Astrocyte (in vitro differentiated cells and primary cell): ENCODE results near the gene CCDC34. TPM values are rescaled to one million over a fixed set of nuclear protein-coding genes. Genes with fewer than 3 reads are reported as not detected.
"Not testable (repeated sequence)": the region's sequence is repeated elsewhere in the genome, so short reads cannot be mapped to it uniquely, and the experiment has no call there.

Source experiments
- DNase-seq: peaks from one replicate; pipeline ENCODE4 v3.0.0-alpha.2; 2010; ENCODE audit warnings: low read depth
- FAIRE-seq: peaks from 2 replicates; lab custom pipeline; 2011; peaks lifted over from hg19 to GRCh38; lab: Jason Lieb, UNC
- H2AFZ ChIP-seq: 2 replicates; pipeline ENCODE4 v1.6.0; 2012; ENCODE audit warnings: low read depth, low read length, inconsistent platforms
- H3K27ac ChIP-seq: 2 replicates; pipeline ENCODE4 v1.5.1; 2011; ENCODE audit warnings: low read depth, low read length, inconsistent platforms
- H3K27me3 ChIP-seq: 2 replicates; pipeline ENCODE4 v1.6.0; 2011; ENCODE audit warnings: low read length, inconsistent platforms; ENCODE audit not compliant: insufficient read depth
- H3K36me3 ChIP-seq: 2 replicates; pipeline ENCODE4 v1.5.1; 2011; ENCODE audit warnings: low read length, inconsistent platforms; ENCODE audit not compliant: insufficient read depth
- H3K4me1 ChIP-seq: 2 replicates; pipeline ENCODE4 v1.5.1; 2011; ENCODE audit warnings: low read length, inconsistent platforms; ENCODE audit not compliant: insufficient read depth
- H3K4me2 ChIP-seq: 2 replicates; pipeline ENCODE4 v1.6.0; 2012; ENCODE audit warnings: low read length, inconsistent platforms
- H3K4me3 ChIP-seq: 2 replicates; pipeline ENCODE4 v1.5.1; 2011; ENCODE audit warnings: low read depth, mild to moderate bottlenecking, low read length, inconsistent platforms; ENCODE audit not compliant: insufficient read depth
- H3K79me2 ChIP-seq: 2 replicates; pipeline ENCODE4 v1.6.0; 2012; ENCODE audit warnings: mild to moderate bottlenecking, low read length, inconsistent platforms; ENCODE audit not compliant: insufficient read depth
- H3K9ac ChIP-seq: 2 replicates; pipeline ENCODE4 v1.6.0; 2012; ENCODE audit warnings: mild to moderate bottlenecking, low read length, inconsistent platforms
- H3K9me3 ChIP-seq: 2 replicates; pipeline ENCODE4 v1.5.1; 2012; ENCODE audit warnings: low read depth, mild to moderate bottlenecking, low read length, inconsistent platforms; ENCODE audit not compliant: insufficient read depth
- H4K20me1 ChIP-seq: 2 replicates; pipeline ENCODE4 v1.6.0; 2012; ENCODE audit warnings: low read length, inconsistent platforms; ENCODE audit not compliant: insufficient read depth
- H3K27ac Mint-ChIP-seq: one replicate; pipeline ENCODE4 v1.8.0; 2021; ENCODE audit warnings: mild to moderate bottlenecking, mixed read lengths; ENCODE audit not compliant: unreplicated experiment
- H3K27me3 Mint-ChIP-seq: one replicate; pipeline ENCODE4 v1.8.0; 2021; ENCODE audit warnings: low read depth, mixed read lengths; ENCODE audit not compliant: unreplicated experiment
- H3K36me3 Mint-ChIP-seq: one replicate; pipeline ENCODE4 v1.8.0; 2021; ENCODE audit warnings: low read depth, mixed read lengths; ENCODE audit not compliant: unreplicated experiment
- H3K4me1 Mint-ChIP-seq: one replicate; pipeline ENCODE4 v1.8.0; 2021; ENCODE audit warnings: low read depth, mixed read lengths; ENCODE audit not compliant: unreplicated experiment
- H3K4me3 Mint-ChIP-seq: one replicate; pipeline ENCODE4 v1.8.0; 2021; ENCODE audit warnings: mild to moderate bottlenecking, moderate library complexity, mixed read lengths; ENCODE audit not compliant: unreplicated experiment
- H3K9me3 Mint-ChIP-seq: one replicate; pipeline ENCODE4 v1.8.0; 2021; ENCODE audit warnings: mild to moderate bottlenecking, mixed read lengths; ENCODE audit not compliant: unreplicated experiment
- CTCF ChIP-seq: IDR thresholded peaks from 2 replicates; pipeline ENCODE4 v1.5.1; 2011; ENCODE audit warnings: low read depth, mild to moderate bottlenecking, inconsistent platforms, low read length, moderate library complexity; ENCODE audit not compliant: insufficient read depth
- EZH2 ChIP-seq: IDR thresholded peaks from 2 replicates; pipeline ENCODE4 v1.6.1; 2012; ENCODE audit warnings: mild to moderate bottlenecking, low read length, inconsistent platforms; ENCODE audit not compliant: insufficient read depth
- total RNA-seq: library from RNA; stranded (reverse); gene quantifications from 2 replicates; pipeline ENCODE4 v1.2.1, GENCODE V29; 2021

The CCDC34 gene
- total RNA-seq, 1 donor from 2014 or later, result 12.8 TPM

GRCh38 chr11:27329867-27330632, 33.0 kb downstream of the CCDC34 start:
- H3K27me3 ChIP-seq, result no peaks in the 10 kb centered on the region
- H3K27ac Mint-ChIP-seq, result no peak overlapping the region
- no peak for FAIRE-seq

DNA sequence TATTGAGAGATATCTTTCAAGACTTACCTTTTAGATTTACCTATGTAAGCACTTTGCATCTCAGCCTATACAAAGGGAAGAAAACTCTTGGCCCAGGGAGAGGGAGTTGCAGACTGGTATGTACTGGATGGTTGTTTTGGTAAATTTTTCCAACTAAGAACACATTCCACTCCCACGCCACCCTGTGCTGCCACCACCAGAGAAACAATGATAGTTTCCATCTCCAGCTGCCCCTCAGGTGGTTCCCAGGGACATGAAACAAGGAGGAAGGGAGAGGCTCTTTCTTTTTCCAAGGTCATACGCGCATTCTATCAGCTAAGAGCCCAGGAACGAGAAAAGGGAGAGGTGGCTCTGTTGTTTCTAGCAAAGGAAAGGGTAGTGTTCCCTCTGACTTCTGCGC, 34.4 kb downstream of the CCDC34 start:
- DNase-seq (no peak), FAIRE-seq (no peak)
- H3K4me1 ChIP-seq, result peaks cover 11% of the 10 kb centered on the region
- H3K27me3 Mint-ChIP-seq, result no peaks in the 10 kb centered on the region
- no peaks in the 10 kb centered on the region for H3K36me3 ChIP-seq
- H4K20me1 ChIP-seq, result no peaks in the 10 kb centered on the region
- H3K27me3 ChIP-seq, result no peaks in the 10 kb centered on the region
- H3K4me1 Mint-ChIP-seq, result peaks cover 26% of the 10 kb centered on the region
- no peaks in the 10 kb centered on the region for H3K79me2 ChIP-seq
- H3K9me3 ChIP-seq, result no peaks in the 10 kb centered on the region
- H3K4me3 ChIP-seq, result no peak overlapping the region
- no peak overlapping the region for H3K27ac Mint-ChIP-seq
- TF ChIP-seq CTCF (no peak), EZH2 (no peak)
- H3K4me3 Mint-ChIP-seq, result no peak overlapping the region
- H2AFZ ChIP-seq, result no peak overlapping the region
- no peak overlapping the region for H3K9ac ChIP-seq
- peaks cover 6% of the 10 kb centered on the region for H3K9me3 Mint-ChIP-seq
- no peak overlapping the region for H3K4me2 ChIP-seq
- no peak overlapping the region for H3K27ac ChIP-seq
- H3K36me3 Mint-ChIP-seq, result peaks cover 2% of the 10 kb centered on the region

More at GRCh38 chr11:27329867-27330632, 33.0 kb downstream of the CCDC34 start:
- no peaks in the 10 kb centered on the region for H3K27me3 Mint-ChIP-seq
- H3K4me2 ChIP-seq, result no peak overlapping the region
- DNase-seq, result peak; percentile 68
- peaks cover 6% of the 10 kb centered on the region for H3K9me3 Mint-ChIP-seq
- H3K4me1 Mint-ChIP-seq, result peaks cover 26% of the 10 kb centered on the region
- TF ChIP-seq CTCF (no peak), EZH2 (no peak)
- H2AFZ ChIP-seq, result no peak overlapping the region
- no peak overlapping the region for H3K4me3 ChIP-seq
- no peaks in the 10 kb centered on the region for H3K79me2 ChIP-seq
- no peak overlapping the region for H3K9ac ChIP-seq
- H3K9me3 ChIP-seq, result no peaks in the 10 kb centered on the region
- no peak overlapping the region for H3K27ac ChIP-seq
- no peaks in the 10 kb centered on the region for H4K20me1 ChIP-seq
- peaks cover 11% of the 10 kb centered on the region for H3K4me1 ChIP-seq
- H3K36me3 Mint-ChIP-seq, result peaks cover 2% of the 10 kb centered on the region
- no peak overlapping the region for H3K4me3 Mint-ChIP-seq
- no peaks in the 10 kb centered on the region for H3K36me3 ChIP-seq

GRCh38 chr11:27327064-27327463, 36.0 kb downstream of the CCDC34 start:
- not testable (repeated sequence) for H3K27ac Mint-ChIP-seq, H2AFZ ChIP-seq, H4K20me1 ChIP-seq, H3K27me3 Mint-ChIP-seq, H3K36me3 Mint-ChIP-seq, H3K9me3 ChIP-seq, H3K4me3 ChIP-seq, H3K9me3 Mint-ChIP-seq, H3K4me1 ChIP-seq, H3K79me2 ChIP-seq, FAIRE-seq, H3K36me3 ChIP-seq, DNase-seq, H3K4me2 ChIP-seq, H3K27me3 ChIP-seq, H3K9ac ChIP-seq, H3K4me3 Mint-ChIP-seq, H3K27ac ChIP-seq
- H3K4me1 Mint-ChIP-seq, result peaks cover 20% of the 10 kb centered on the region

- H3K27ac ChIP-seq, H3K79me2 ChIP-seq, H2AFZ ChIP-seq, H3K9ac ChIP-seq, H3K4me3 Mint-ChIP-seq, H3K27me3 ChIP-seq, H3K36me3 ChIP-seq, H3K4me2 ChIP-seq, H3K27ac Mint-ChIP-seq, FAIRE-seq, H3K4me3 ChIP-seq, H3K9me3 ChIP-seq, DNase-seq, H3K27me3 Mint-ChIP-seq, H4K20me1 ChIP-seq, H3K36me3 Mint-ChIP-seq: not testable (repeated sequence)
- H3K9me3 Mint-ChIP-seq, result peaks cover 12% of the 10 kb centered on the region
- H3K4me1 Mint-ChIP-seq, result peaks cover 27% of the 10 kb centered on the region
- peaks cover 21% of the 10 kb centered on the region for H3K4me1 ChIP-seq
These were observed 40.8 kb downstream of the CCDC34 start for GRCh38 chr11:27322196-27322595.
